Epithelial cell of proximal tubule (primary cell): ENCODE data around the gene HPGD. TPM values are rescaled to one million over a fixed set of nuclear protein-coding genes. Genes with fewer than 3 reads are reported as not detected.
"Not testable (repeated sequence)": the region's sequence is repeated elsewhere in the genome, so short reads cannot be mapped to it uniquely, and the experiment has no call there.

Experiments used
- DNase-seq: peaks from one replicate; pipeline ENCODE4 v3.0.0-alpha.2; 2011; ENCODE audit warnings: low read depth
- H3K4me3 ChIP-seq: 2 replicates; pipeline ENCODE4 v1.5.1; 2011; ENCODE audit warnings: low read depth, mild to moderate bottlenecking, low read length
- total RNA-seq: library from RNA; depleted of rRNA; stranded (reverse); fragments of >200 nt; gene quantifications from 2 replicates; pipeline ENCODE4 v1.2.3, GENCODE V29; 2015
- TF ChIP-seq, protein P1 (sequence below): conservative IDR thresholded peaks from 2 replicates; pipeline ENCODE4 v1.5.1; 2012; ENCODE audit warnings: low read depth, mild to moderate bottlenecking, low read length

HPGD gene
- total RNA-seq, 1 donor from 2014 or later = 2.8 TPM

GRCh38 chr4:174503079-174503715 is 19.1 kb downstream of the HPGD start:
- no peak for DNase-seq
- TF ChIP-seq, protein P1, sequence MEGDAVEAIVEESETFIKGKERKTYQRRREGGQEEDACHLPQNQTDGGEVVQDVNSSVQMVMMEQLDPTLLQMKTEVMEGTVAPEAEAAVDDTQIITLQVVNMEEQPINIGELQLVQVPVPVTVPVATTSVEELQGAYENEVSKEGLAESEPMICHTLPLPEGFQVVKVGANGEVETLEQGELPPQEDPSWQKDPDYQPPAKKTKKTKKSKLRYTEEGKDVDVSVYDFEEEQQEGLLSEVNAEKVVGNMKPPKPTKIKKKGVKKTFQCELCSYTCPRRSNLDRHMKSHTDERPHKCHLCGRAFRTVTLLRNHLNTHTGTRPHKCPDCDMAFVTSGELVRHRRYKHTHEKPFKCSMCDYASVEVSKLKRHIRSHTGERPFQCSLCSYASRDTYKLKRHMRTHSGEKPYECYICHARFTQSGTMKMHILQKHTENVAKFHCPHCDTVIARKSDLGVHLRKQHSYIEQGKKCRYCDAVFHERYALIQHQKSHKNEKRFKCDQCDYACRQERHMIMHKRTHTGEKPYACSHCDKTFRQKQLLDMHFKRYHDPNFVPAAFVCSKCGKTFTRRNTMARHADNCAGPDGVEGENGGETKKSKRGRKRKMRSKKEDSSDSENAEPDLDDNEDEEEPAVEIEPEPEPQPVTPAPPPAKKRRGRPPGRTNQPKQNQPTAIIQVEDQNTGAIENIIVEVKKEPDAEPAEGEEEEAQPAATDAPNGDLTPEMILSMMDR = no peak
- H3K4me3 ChIP-seq = no peak overlapping the region

GRCh38 chr4:174496631-174497432 is 25.5 kb downstream of the HPGD start:
- TF ChIP-seq, protein P1 = no peak
- no peak overlapping the region for H3K4me3 ChIP-seq
- DNase-seq = no peak

GRCh38 chr4:174495626-174496025 is 26.7 kb downstream of the HPGD start:
- no peak overlapping the region for H3K4me3 ChIP-seq
- no peak for DNase-seq
- TF ChIP-seq, protein P1 = no peak

- no peak for DNase-seq
- H3K4me3 ChIP-seq = no peak overlapping the region
- TF ChIP-seq, protein P1 = no peak
Measured at GRCh38 chr4:174494726-174495125, 27.6 kb downstream of the HPGD start.

GRCh38 chr4:174494146-174494545 is 28.1 kb downstream of the HPGD start:
- TF ChIP-seq, protein P1 = no peak
- DNase-seq = no peak
- no peak overlapping the region for H3K4me3 ChIP-seq

DNA sequence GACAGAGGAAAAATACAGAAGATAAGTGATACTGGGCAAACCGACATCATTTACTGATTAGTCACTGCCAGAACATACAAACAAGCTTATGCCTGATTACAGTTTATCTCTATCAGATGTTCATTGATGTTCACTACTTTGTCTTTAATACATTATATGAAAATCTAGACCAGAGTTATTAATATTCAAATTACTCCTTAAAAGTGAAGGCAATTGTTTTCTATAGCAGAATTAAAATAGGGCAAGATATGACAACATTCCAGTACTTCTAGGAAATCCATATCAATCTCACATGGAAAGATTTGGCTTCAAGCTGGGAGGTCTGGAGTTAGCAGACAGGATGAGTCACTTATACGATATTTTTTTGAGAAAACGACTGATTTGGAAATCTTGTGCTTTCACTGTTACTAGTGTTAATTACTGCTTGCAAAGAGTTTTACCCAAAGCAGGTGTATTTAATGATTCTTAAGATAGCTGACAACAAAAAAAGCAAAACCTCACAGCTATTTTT is 31.8 kb downstream of the HPGD start:
- no peak overlapping the region for H3K4me3 ChIP-seq
- TF ChIP-seq, protein P1 = no peak
- no peak for DNase-seq

- not testable (repeated sequence) for H3K4me3 ChIP-seq, DNase-seq
Measured at GRCh38 chr4:174488368-174488767, 33.9 kb downstream of the HPGD start.
